HCT116 (cell line): Measurements from ENCODE around the gene FER. TPM values are rescaled to one million over a fixed set of nuclear protein-coding genes. Genes with fewer than 3 reads are reported as not detected.

Experiments used
- ATAC-seq: fragments of 200-7000 bp; cut with Tn5 transposase; 2 replicates; pipeline ENCODE4 v1.9.1; 2020; ENCODE audit warnings: mild to moderate bottlenecking, moderate library complexity
- BruUV-seq: library from RNA; stranded (reverse); fragments of 400-500 nt; replicated peaks from 2 replicates; lab custom pipeline; 2021; lab: Mats Ljungman, UMichigan
- CTCF ChIA-PET: fragments of 300-600 bp; sonication (Branson Sonifier 250); formaldehyde crosslinking; loops from one replicate; lab custom pipeline; 2021; ENCODE audit warnings: antibody characterized with exemption; lab: Charles Lee
- POLR2A ChIA-PET: fragments of 300-600, 350-600 bp; sonication (Branson Sonifier 250); formaldehyde crosslinking; loops from one replicate; lab custom pipeline; 2021; ENCODE audit warnings: antibody characterized with exemption; lab: Charles Lee
- RAD21 ChIA-PET, 2 experiments: fragments of 300-600 bp; sonication (Branson Sonifier 250); formaldehyde crosslinking; loops; one replicate each; lab custom pipeline; 2023; ENCODE audit warnings: low total read pairs in 2 of 2; ENCODE audit not compliant: uncharacterized antibody in 2 of 2, unreplicated experiment in 2 of 2, low non-redundant PET in 1 of 2; lab: Charles Lee
- DNase-seq: peaks from one replicate; pipeline ENCODE4 v3.0.0-alpha.2; 2010; ENCODE audit warnings: low read depth, low spot score
- H2AFZ ChIP-seq: fragments of 200-600 bp; shearing (Covaris generic), sonication (generic); 2 replicates; pipeline ENCODE4 v1.6.1; 2017; ENCODE audit warnings: low read depth, mixed run types, mixed read lengths, antibody characterized with exemption, low read length; ENCODE audit not compliant: poor library complexity, severe bottlenecking
- H3K27ac ChIP-seq: 2 replicates; pipeline ENCODE4 v1.5.1; 2012; ENCODE audit warnings: low read depth, low read length
- H3K27me3 ChIP-seq: fragments of 200-600 bp; sonication (generic); 2 replicates; pipeline ENCODE4 v1.6.1; 2016; ENCODE audit warnings: mixed run types, low read length, mixed read lengths; ENCODE audit not compliant: insufficient read depth
- H3K36me3 ChIP-seq, 2 experiments: fragments of 200-500 bp in 1 of 2; fragments of 200-600 bp in 1 of 2; sonication (Bioruptor generic) in 1 of 2; sonication (generic) in 1 of 2; 2 replicates each; pipeline versions ENCODE4 v1.5.1 to v1.6.1; 2014 to 2016; ENCODE audit warnings: low read length in 2 of 2, inconsistent platforms in 1 of 2, mixed read lengths in 1 of 2, mixed run types in 1 of 2; ENCODE audit not compliant: insufficient read depth in 2 of 2, control insufficient read depth in 1 of 2
- H3K4me1 ChIP-seq, 2 experiments: fragments of 200-600 bp in 1 of 2; sonication (generic) in 1 of 2; 2 replicates each; pipeline versions ENCODE4 v1.5.1 to v1.6.1; 2012 to 2017; ENCODE audit warnings: low read length in 2 of 2, inconsistent platforms in 1 of 2, mild to moderate bottlenecking in 1 of 2, mixed read lengths in 1 of 2, mixed run types in 1 of 2, moderate library complexity in 1 of 2; ENCODE audit not compliant: insufficient read depth in 2 of 2, control insufficient read depth in 1 of 2
- H3K4me2 ChIP-seq: fragments of 200-600 bp; sonication (generic); 2 replicates; pipeline ENCODE4 v1.6.1; 2017; ENCODE audit warnings: mixed run types, low read length, mixed read lengths
- H3K4me3 ChIP-seq, 2 experiments: fragments of 200-600 bp in 1 of 2; sonication (generic) in 1 of 2; replicated peaks in 1 of 2; 2 replicates each; pipeline ENCODE4 v1.5.1; 2011 to 2016; ENCODE audit warnings: low read length in 2 of 2, control low read depth in 1 of 2, low read depth in 1 of 2, mild to moderate bottlenecking in 1 of 2, mixed read lengths in 1 of 2, mixed run types in 1 of 2
- H3K79me2 ChIP-seq: fragments of 200-600 bp; sonication (generic); 2 replicates; pipeline ENCODE4 v1.6.1; 2017; ENCODE audit warnings: mild to moderate bottlenecking, mixed run types, low read length, moderate library complexity, mixed read lengths; ENCODE audit not compliant: insufficient read depth
- H3K9ac ChIP-seq: fragments of 200-600 bp; sonication (generic); 2 replicates; pipeline ENCODE4 v1.6.1; 2016; ENCODE audit warnings: low read length, mixed read lengths
- H3K9me2 ChIP-seq: fragments of 200-600 bp; sonication (generic), shearing (Covaris generic); 2 replicates; pipeline ENCODE4 v1.6.1; 2017; ENCODE audit warnings: mixed run types, mild to moderate bottlenecking, moderate library complexity; ENCODE audit not compliant: insufficient read depth
- H3K9me3 ChIP-seq, 2 experiments: fragments of 200-500 bp in 1 of 2; fragments of 200-600 bp in 1 of 2; sonication (Bioruptor generic) in 1 of 2; sonication (generic) in 1 of 2; 2 replicates each; pipeline ENCODE4 v1.6.1; 2014 to 2017; ENCODE audit warnings: low read length in 2 of 2, mixed read lengths in 2 of 2, inconsistent platforms in 1 of 2, low read depth in 1 of 2, mild to moderate bottlenecking in 1 of 2, mixed run types in 1 of 2, moderate library complexity in 1 of 2; ENCODE audit not compliant: control insufficient read depth in 1 of 2, insufficient read depth in 1 of 2
- H4K20me1 ChIP-seq: fragments of 200-600 bp; sonication (generic), shearing (Covaris generic); 2 replicates; pipeline ENCODE4 v1.6.1; 2017; ENCODE audit warnings: mixed run types, mild to moderate bottlenecking, moderate library complexity; ENCODE audit not compliant: insufficient read depth
- CBX3 ChIP-seq: IDR thresholded peaks from 2 replicates; pipeline ENCODE4 v1.6.1; 2012; ENCODE audit warnings: low read depth
- EGR1 ChIP-seq: IDR thresholded peaks from 2 replicates; pipeline ENCODE4 v1.6.1; 2012; ENCODE audit warnings: low read depth
- ELF1 ChIP-seq: IDR thresholded peaks from 2 replicates; pipeline ENCODE4 v1.6.1; 2012; ENCODE audit warnings: low read depth, borderline replicate concordance
- EZH2 ChIP-seq: fragments of 200-600 bp; sonication (generic); IDR thresholded peaks from 2 replicates; pipeline ENCODE4 v1.6.1; 2017; ENCODE audit warnings: antibody characterized with exemption, mixed run types
- JUND ChIP-seq: IDR thresholded peaks from 2 replicates; pipeline ENCODE4 v1.6.1; 2012
- MAX ChIP-seq: IDR thresholded peaks from 2 replicates; pipeline ENCODE4 v1.6.1; 2012
- POLR2A ChIP-seq: IDR thresholded peaks from 2 replicates; pipeline ENCODE4 v1.7.0; 2011; ENCODE audit warnings: borderline replicate concordance; ENCODE audit not compliant: insufficient read depth, insufficient read length; ENCODE audit errors: extremely low read depth
- REST ChIP-seq: IDR thresholded peaks from 2 replicates; pipeline ENCODE4 v1.6.1; 2012; ENCODE audit warnings: low read depth
- SIN3A ChIP-seq: IDR thresholded peaks from 2 replicates; pipeline ENCODE4 v1.6.1; 2012; ENCODE audit warnings: low read depth
- SRF ChIP-seq: IDR thresholded peaks from 2 replicates; pipeline ENCODE4 v1.6.1; 2012; ENCODE audit warnings: low read depth
- TCF7L2 ChIP-seq: IDR thresholded peaks from 2 replicates; pipeline ENCODE4 v1.7.0; 2011; ENCODE audit warnings: borderline replicate concordance, inconsistent platforms; ENCODE audit not compliant: insufficient read depth, insufficient read length; ENCODE audit errors: extremely low read depth
- YY1 ChIP-seq: IDR thresholded peaks from 2 replicates; pipeline ENCODE4 v1.6.1; 2011; ENCODE audit warnings: low read length, low read depth, moderate library complexity, mild to moderate bottlenecking; ENCODE audit not compliant: insufficient replicate concordance; ENCODE audit errors: extremely low read depth
- ZFX ChIP-seq: fragments of 450-650 bp; IDR thresholded peaks from 2 replicates; pipeline ENCODE4 v1.6.1; 2017
- ZNF274 ChIP-seq: fragments of 200-500 bp; sonication (Bioruptor generic); IDR thresholded peaks from 2 replicates; pipeline ENCODE4 v1.6.1; 2014; ENCODE audit warnings: mild to moderate bottlenecking, low read depth, low read length, inconsistent platforms
- intact Hi-C: fragments of 100-400 bp; cut with micrococcal nuclease; formaldehyde crosslinking; loops from 2 replicates; pipeline ENCODE4 v1.10.0; 2022
- total RNA-seq: library from RNA; stranded (reverse); gene quantifications from one replicate; pipeline ENCODE4 v1.2.1, GENCODE V29; 2021; ENCODE audit not compliant: unreplicated experiment

FER gene
- total RNA-seq, 1 experiment from 2014 or later: 32.0 TPM

GRCh38 chr5:108940506-108940905 lies 192.8 kb downstream of the FER start:
- RAD21 ChIA-PET: no interaction called here
- Histone ChIP-seq H4K20me1 (no peaks in the 10 kb centered on the region), H3K79me2 (no peaks in the 10 kb centered on the region; the same call in 1 of the 2 replicates), H3K36me3 (no peaks in the 10 kb centered on the region), H3K4me2 (no peak overlapping the region), H3K27me3 (no peaks in the 10 kb centered on the region)
- intact Hi-C loops: no loop called here
- no peak for DNase-seq
- no peak for TF ChIP-seq MAX
- no peak for TF ChIP-seq JUND
- no peak for TF ChIP-seq SRF
- TF ChIP-seq, all 23 proteins: peak for 0
- CTCF ChIA-PET: no interaction called here
- Histone ChIP-seq H3K27ac (no peak overlapping the region), H3K9me2 (no peaks in the 10 kb centered on the region), H3K9me3 (no peaks in the 10 kb centered on the region), H3K9ac (no peak overlapping the region), H3K4me1 (no peaks in the 10 kb centered on the region), H2AFZ (no peak overlapping the region), H3K4me3 (no peak overlapping the region)
- no peak for ATAC-seq
- POLR2A ChIA-PET: no interaction called here
- BruUV-seq: no TSS peak

GRCh38 chr5:108941746-108942145 lies 194.0 kb downstream of the FER start:
- no peak overlapping the region for H3K4me2 ChIP-seq
- H3K4me3 ChIP-seq: no peak overlapping the region
- intact Hi-C loops: no loop called here
- no peaks in the 10 kb centered on the region for H3K27me3 ChIP-seq
- no peaks in the 10 kb centered on the region for H3K9me3 ChIP-seq
- POLR2A ChIA-PET: interaction anchor here (0.5 kb wide), 1 partner anchor 210 kb away, joined by 5 read pairs; no protein-coding TSS in a partner anchor
- CTCF ChIA-PET: no interaction called here
- no peaks in the 10 kb centered on the region for H3K9me2 ChIP-seq
- DNase-seq: no peak
- TF ChIP-seq POLR2A: no peak
- TF ChIP-seq CBX3: no peak
- TF ChIP-seq ELF1: no peak
- no peak for TF ChIP-seq YY1
- no peak for TF ChIP-seq TCF7L2
- no peak for TF ChIP-seq REST
- no peak for TF ChIP-seq ZNF274
- no peak for TF ChIP-seq EZH2
- no peak for TF ChIP-seq MAX
- TF ChIP-seq SIN3A: no peak
- TF ChIP-seq EGR1: no peak
- TF ChIP-seq ZFX: no peak
- H3K36me3 ChIP-seq: no peaks in the 10 kb centered on the region
- no peak overlapping the region for H3K9ac ChIP-seq
- H2AFZ ChIP-seq: no peak overlapping the region
- no peaks in the 10 kb centered on the region for H3K4me1 ChIP-seq
- no peaks in the 10 kb centered on the region; the same call in 1 of the 2 replicates for H3K79me2 ChIP-seq
- RAD21 ChIA-PET: no interaction called here
- H3K27ac ChIP-seq: no peak overlapping the region
- H4K20me1 ChIP-seq: no peaks in the 10 kb centered on the region
- BruUV-seq: no TSS peak
- ATAC-seq: no peak
